H1 (cell line): ENCODE data around the gene KRTAP29-1. TPM values are rescaled to one million over a fixed set of nuclear protein-coding genes. Genes with fewer than 3 reads are reported as not detected.

ENCODE experiments used
- polyA plus RNA-seq, 7 experiments: library from polyadenylated mRNA; depleted of rRNA in 3 of 7; stranded (reverse) in 5 of 7; unstranded in 2 of 7; fragments of >200 nt in 5 of 7; fragments of 200-250 nt in 2 of 7; gene quantifications; 1 replicate in 5 of 7; 2 replicates in 1 of 7; 4 replicates in 1 of 7; pipeline versions ENCODE4 v1.2.1 to v1.2.3, GENCODE V29; 2011 to 2013; ENCODE audit warnings: missing spikeins in 2 of 7, mixed read lengths in 2 of 7
- small RNA-seq: library from polyadenylated mRNA; stranded (forward); fragments of <200 nt; extraction: miRNeasy Mini kit (QIAGEN cat#:217004); gene quantifications from one replicate; pipeline ENCODE3, GENCODE V24; 2013; ENCODE audit not compliant: insufficient read depth
- total RNA-seq: library from RNA; stranded (reverse); fragmentation: NEBNext Ultra II Directional; extraction: Animal tissue kit (Norgen Biotek cat#: 25700); gene quantifications from 2 replicates; pipeline ENCODE4 v1.2.1, GENCODE V29; 2021

KRTAP29-1 gene
- total and polyA plus RNA-seq, 2 of the 8 experiments (the other 6 are each of a cell fraction or from before 2014, with no cell fraction given), result not detected

Small RNAs within 50 kb of the gene (small RNA-seq; reads per million reads assigned to genes)
- not detected for gene KRTAP9-10P

Other genes starting within 250 kb of the KRTAP29-1 start
Only the 30 nearest of the 37 such genes appear.
- not detected in 2 replicates for gene KRTAP4-16, start 200.6 kb downstream of the KRTAP29-1 start, total RNA-seq
- not detected in 2 replicates for gene KRTAP4-16, start 200.6 kb downstream of the KRTAP29-1 start, polyA plus RNA-seq (2011; rRNA removed)
- gene KRTAP4-9, start 197.5 kb downstream of the KRTAP29-1 start, total RNA-seq, result not detected in 2 replicates
- 0.06 TPM in 1 of 2 replicates, not detected in the other for gene KRTAP4-9, start 197.5 kb downstream of the KRTAP29-1 start, polyA plus RNA-seq (2011; rRNA removed)
- not detected in 2 replicates for gene KRTAP4-11, start 184.5 kb downstream of the KRTAP29-1 start, total RNA-seq
- not detected in 2 replicates for gene KRTAP4-11, start 184.5 kb downstream of the KRTAP29-1 start, polyA plus RNA-seq (2011; rRNA removed)
- gene KRTAP4-12, start 178.7 kb downstream of the KRTAP29-1 start, total RNA-seq, result not detected in 2 replicates
- gene KRTAP4-12, start 178.7 kb downstream of the KRTAP29-1 start, polyA plus RNA-seq (2011; rRNA removed), result not detected in 2 replicates
- gene KRTAP4-6, start 162.3 kb downstream of the KRTAP29-1 start, total RNA-seq, result not detected in 2 replicates
- not detected in 2 replicates for gene KRTAP4-6, start 162.3 kb downstream of the KRTAP29-1 start, polyA plus RNA-seq (2011; rRNA removed)
- not detected in 2 replicates for gene KRTAP4-5, start 153.0 kb downstream of the KRTAP29-1 start, total RNA-seq
- gene KRTAP4-5, start 153.0 kb downstream of the KRTAP29-1 start, polyA plus RNA-seq (2011; rRNA removed), result not detected in 2 replicates
- gene KRTAP4-4, start 142.1 kb downstream of the KRTAP29-1 start, total RNA-seq, result not detected in 2 replicates
- not detected in 2 replicates for gene KRTAP4-4, start 142.1 kb downstream of the KRTAP29-1 start, polyA plus RNA-seq (2011; rRNA removed)
- not detected in 2 replicates for gene KRTAP4-3, start 134.6 kb downstream of the KRTAP29-1 start, total RNA-seq
- not detected in 2 replicates for gene KRTAP4-3, start 134.6 kb downstream of the KRTAP29-1 start, polyA plus RNA-seq (2011; rRNA removed)
- not detected in 2 replicates for gene KRTAP4-2, start 124.6 kb downstream of the KRTAP29-1 start, total RNA-seq
- not detected in 2 replicates for gene KRTAP4-2, start 124.6 kb downstream of the KRTAP29-1 start, polyA plus RNA-seq (2011; rRNA removed)
- not detected in 2 replicates for gene KRTAP4-1, start 117.9 kb downstream of the KRTAP29-1 start, total RNA-seq
- gene KRTAP4-1, start 117.9 kb downstream of the KRTAP29-1 start, polyA plus RNA-seq (2011; rRNA removed), result 0.16 TPM in 1 of 2 replicates, not detected in the other
- not detected in 2 replicates for gene KRTAP9-1, start 113.0 kb downstream of the KRTAP29-1 start, total RNA-seq
- gene KRTAP9-1, start 113.0 kb downstream of the KRTAP29-1 start, polyA plus RNA-seq (2011; rRNA removed), result not detected in 2 replicates
- not detected in 2 replicates for gene KRTAP9-2, start 76.2 kb downstream of the KRTAP29-1 start, total RNA-seq
- not detected in 2 replicates for gene KRTAP9-2, start 76.2 kb downstream of the KRTAP29-1 start, polyA plus RNA-seq (2011; rRNA removed)
- gene KRTAP9-3, start 70.4 kb downstream of the KRTAP29-1 start, total RNA-seq, result not detected in 2 replicates
- gene KRTAP9-3, start 70.4 kb downstream of the KRTAP29-1 start, polyA plus RNA-seq (2011; rRNA removed), result not detected in 2 replicates
- not detected in 2 replicates for gene KRTAP9-8, start 64.9 kb downstream of the KRTAP29-1 start, total RNA-seq
- gene KRTAP9-8, start 64.9 kb downstream of the KRTAP29-1 start, polyA plus RNA-seq (2011; rRNA removed), result not detected in 2 replicates
- not detected in 2 replicates for gene KRTAP9-4, start 53.2 kb downstream of the KRTAP29-1 start, total RNA-seq
- 0.13 TPM in 1 of 2 replicates, not detected in the other for gene KRTAP9-4, start 53.2 kb downstream of the KRTAP29-1 start, polyA plus RNA-seq (2011; rRNA removed)
- not detected in 2 replicates for gene KRTAP9-9, start 47.5 kb downstream of the KRTAP29-1 start, total RNA-seq
- gene KRTAP9-9, start 47.5 kb downstream of the KRTAP29-1 start, polyA plus RNA-seq (2011; rRNA removed), result not detected in 2 replicates
- gene KRTAP9-6, start 37.5 kb downstream of the KRTAP29-1 start, total RNA-seq, result not detected in 2 replicates
- gene KRTAP9-6, start 37.5 kb downstream of the KRTAP29-1 start, polyA plus RNA-seq (2011; rRNA removed), result not detected in 2 replicates
- gene KRTAP9-7, start 27.2 kb downstream of the KRTAP29-1 start, total RNA-seq, result not detected in 2 replicates
- not detected in 2 replicates for gene KRTAP9-7, start 27.2 kb downstream of the KRTAP29-1 start, polyA plus RNA-seq (2011; rRNA removed)
- not detected in 2 replicates for gene KRTAP16-1, start 6.5 kb upstream of the KRTAP29-1 start, total RNA-seq
- not detected in 2 replicates for gene KRTAP16-1, start 6.5 kb upstream of the KRTAP29-1 start, polyA plus RNA-seq (2011; rRNA removed)
- gene KRTAP17-1, start 12.9 kb upstream of the KRTAP29-1 start, total RNA-seq, result not detected in 2 replicates
- gene KRTAP17-1, start 12.9 kb upstream of the KRTAP29-1 start, polyA plus RNA-seq (2011; rRNA removed), result not detected in 2 replicates
- gene KRT33A, start 48.0 kb upstream of the KRTAP29-1 start, total RNA-seq, result not detected in 2 replicates
- not detected in 2 replicates for gene KRT33A, start 48.0 kb upstream of the KRTAP29-1 start, polyA plus RNA-seq (2011; rRNA removed)
- gene KRT33B, start 67.0 kb upstream of the KRTAP29-1 start, total RNA-seq, result not detected in 2 replicates
- not detected in 2 replicates for gene KRT33B, start 67.0 kb upstream of the KRTAP29-1 start, polyA plus RNA-seq (2011; rRNA removed)
- gene KRT34, start 79.5 kb upstream of the KRTAP29-1 start, total RNA-seq, result not detected in 2 replicates
- not detected in 2 replicates for gene KRT34, start 79.5 kb upstream of the KRTAP29-1 start, polyA plus RNA-seq (2011; rRNA removed)
- not detected in 2 replicates for gene KRT31, start 94.8 kb upstream of the KRTAP29-1 start, total RNA-seq
- gene KRT31, start 94.8 kb upstream of the KRTAP29-1 start, polyA plus RNA-seq (2011; rRNA removed), result not detected in 2 replicates
- gene KRT37, start 121.7 kb upstream of the KRTAP29-1 start, total RNA-seq, result not detected in 2 replicates
- not detected in 2 replicates for gene KRT37, start 121.7 kb upstream of the KRTAP29-1 start, polyA plus RNA-seq (2011; rRNA removed)
- not detected in 2 replicates for gene KRT38, start 138.1 kb upstream of the KRTAP29-1 start, total RNA-seq
- not detected in 2 replicates for gene KRT38, start 138.1 kb upstream of the KRTAP29-1 start, polyA plus RNA-seq (2011; rRNA removed)
- not detected in 2 replicates for gene KRT32, start 164.5 kb upstream of the KRTAP29-1 start, total RNA-seq
- not detected in 2 replicates for gene KRT32, start 164.5 kb upstream of the KRTAP29-1 start, polyA plus RNA-seq (2011; rRNA removed)
- gene KRT35, start 178.3 kb upstream of the KRTAP29-1 start, total RNA-seq, result not detected in 2 replicates
- gene KRT35, start 178.3 kb upstream of the KRTAP29-1 start, polyA plus RNA-seq (2011; rRNA removed), result not detected in 2 replicates
- not detected in 2 replicates for gene KRT36, start 187.1 kb upstream of the KRTAP29-1 start, total RNA-seq
- not detected in 2 replicates for gene KRT36, start 187.1 kb upstream of the KRTAP29-1 start, polyA plus RNA-seq (2011; rRNA removed)
- not detected in 2 replicates for gene KRT13, start 202.8 kb upstream of the KRTAP29-1 start, total RNA-seq
- 0.09 and 0.17 TPM in 2 replicates for gene KRT13, start 202.8 kb upstream of the KRTAP29-1 start, polyA plus RNA-seq (2011; rRNA removed)